22Rv1 (cell line): ENCODE data around the gene VAMP7.
"Not testable (repeated sequence)": the region's sequence is repeated elsewhere in the genome, so short reads cannot be mapped to it uniquely, and the experiment has no call there.

Source experiments
- H3K27ac ChIP-seq: fragments of 450-650 bp; 2 replicates; pipeline ENCODE4 v1.5.1; 2017
- ZFX ChIP-seq: fragments of 450-650 bp; IDR thresholded peaks from 2 replicates; pipeline ENCODE4 v1.6.1; 2017; ENCODE audit warnings: antibody characterized with exemption, borderline replicate concordance
- TF ChIP-seq, protein P1 (sequence below): fragments of 450-650 bp; IDR thresholded peaks from 2 replicates; pipeline ENCODE4 v1.5.1; 2017; ENCODE audit warnings: mild to moderate bottlenecking

VAMP7 gene

DNA sequence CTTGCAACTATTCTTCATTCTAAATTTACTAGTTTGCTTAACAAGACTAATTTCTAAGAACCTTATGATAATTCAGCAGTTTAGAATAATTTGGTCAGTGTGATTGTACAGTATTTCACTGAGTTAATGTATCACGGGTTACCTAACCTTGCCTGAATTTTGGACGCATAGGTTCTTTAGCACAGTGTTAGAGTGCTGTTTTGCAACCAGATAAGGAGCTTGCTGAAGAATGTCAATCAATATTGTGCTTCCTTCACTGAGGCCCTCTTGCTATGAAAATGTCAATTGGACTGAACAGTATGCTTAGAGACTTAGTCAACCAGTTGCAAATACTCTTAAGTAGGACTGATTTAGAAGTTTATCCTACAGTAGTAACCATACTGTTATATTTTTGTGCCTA lies 19.6 kb downstream of the VAMP7 start:
- H3K27ac ChIP-seq, result no peak overlapping the region
- no peak for TF ChIP-seq ZFX
- TF ChIP-seq, protein P1, sequence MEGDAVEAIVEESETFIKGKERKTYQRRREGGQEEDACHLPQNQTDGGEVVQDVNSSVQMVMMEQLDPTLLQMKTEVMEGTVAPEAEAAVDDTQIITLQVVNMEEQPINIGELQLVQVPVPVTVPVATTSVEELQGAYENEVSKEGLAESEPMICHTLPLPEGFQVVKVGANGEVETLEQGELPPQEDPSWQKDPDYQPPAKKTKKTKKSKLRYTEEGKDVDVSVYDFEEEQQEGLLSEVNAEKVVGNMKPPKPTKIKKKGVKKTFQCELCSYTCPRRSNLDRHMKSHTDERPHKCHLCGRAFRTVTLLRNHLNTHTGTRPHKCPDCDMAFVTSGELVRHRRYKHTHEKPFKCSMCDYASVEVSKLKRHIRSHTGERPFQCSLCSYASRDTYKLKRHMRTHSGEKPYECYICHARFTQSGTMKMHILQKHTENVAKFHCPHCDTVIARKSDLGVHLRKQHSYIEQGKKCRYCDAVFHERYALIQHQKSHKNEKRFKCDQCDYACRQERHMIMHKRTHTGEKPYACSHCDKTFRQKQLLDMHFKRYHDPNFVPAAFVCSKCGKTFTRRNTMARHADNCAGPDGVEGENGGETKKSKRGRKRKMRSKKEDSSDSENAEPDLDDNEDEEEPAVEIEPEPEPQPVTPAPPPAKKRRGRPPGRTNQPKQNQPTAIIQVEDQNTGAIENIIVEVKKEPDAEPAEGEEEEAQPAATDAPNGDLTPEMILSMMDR, result no peak

DNA sequence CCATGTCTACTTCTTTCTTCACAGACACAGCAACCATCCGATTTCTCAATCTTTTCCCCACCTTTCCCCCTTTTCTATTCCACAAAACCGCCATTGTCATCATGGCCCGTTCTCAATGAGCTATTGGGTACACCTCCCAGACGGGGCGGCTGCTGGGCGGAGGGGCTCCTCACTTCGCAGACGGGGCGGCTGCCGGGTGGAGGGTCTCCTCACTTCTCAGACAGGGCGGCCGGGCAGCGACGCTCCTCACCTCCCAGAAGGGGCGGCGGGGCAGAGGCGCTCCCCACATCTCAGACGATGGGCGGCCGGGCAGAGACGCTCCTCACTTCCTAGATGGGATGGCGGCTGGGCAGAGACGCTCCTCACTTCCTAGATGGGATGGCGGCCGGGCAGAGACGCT lies 26.5 kb downstream of the VAMP7 start:
- H3K27ac ChIP-seq, result not testable (repeated sequence)

DNA sequence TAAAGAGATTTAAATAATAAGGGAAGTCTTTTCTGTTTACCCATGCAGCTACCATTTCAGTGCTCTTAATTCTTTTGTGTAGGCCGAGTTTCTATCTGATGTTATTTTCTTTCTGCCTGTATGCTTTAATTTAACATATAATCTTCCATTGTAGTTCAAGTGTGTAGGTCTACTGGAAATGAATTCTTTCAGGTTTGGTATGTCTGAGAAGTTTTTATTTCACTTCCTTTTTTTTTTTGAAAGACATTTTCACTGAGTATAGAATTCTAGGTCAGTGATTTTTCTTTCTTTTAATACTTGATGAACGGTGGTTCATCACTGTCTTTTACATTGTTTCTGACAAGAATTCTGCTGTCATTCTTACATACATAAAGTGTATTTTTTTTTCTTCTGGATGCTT lies 42.1 kb downstream of the VAMP7 start:
- no peak overlapping the region for H3K27ac ChIP-seq
- TF ChIP-seq, protein P1, result no peak
- TF ChIP-seq ZFX, result no peak

DNA sequence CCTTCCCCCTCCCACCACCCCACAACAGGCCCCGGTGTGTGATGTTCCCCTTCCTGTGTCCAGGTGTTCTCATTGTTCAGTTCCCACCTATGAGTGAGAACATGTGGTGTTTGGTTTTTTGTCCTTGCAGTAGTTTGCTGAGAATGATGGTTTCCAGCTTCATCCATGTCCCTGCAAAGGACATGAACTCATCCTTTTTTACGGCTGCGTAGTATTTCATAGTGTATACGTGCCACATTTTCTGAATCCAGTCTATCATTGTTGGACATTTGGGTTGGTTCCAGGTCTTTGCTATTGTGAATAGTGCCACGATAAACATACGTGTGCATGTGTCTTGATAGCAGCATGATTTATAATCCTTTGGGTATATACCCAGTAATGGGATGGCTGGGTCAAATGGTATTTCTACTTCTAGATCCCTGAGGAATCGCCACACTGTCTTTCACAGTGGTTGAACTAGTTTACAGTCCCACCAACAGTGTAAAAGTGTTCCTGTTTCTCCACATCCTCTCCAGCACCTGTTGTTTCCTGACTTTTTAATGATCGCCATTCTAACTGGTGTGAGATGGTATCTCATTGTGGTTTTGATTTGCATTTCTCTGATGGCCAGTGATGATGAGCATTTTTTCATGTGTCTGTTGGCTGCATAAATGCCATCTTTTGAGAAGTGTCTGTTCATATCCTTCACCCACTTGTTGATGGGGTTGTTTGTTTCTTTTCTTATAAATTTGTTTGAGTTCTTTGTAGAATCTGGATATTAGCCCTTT lies 49.9 kb downstream of the VAMP7 start:
- H3K27ac ChIP-seq, result not testable (repeated sequence)

DNA sequence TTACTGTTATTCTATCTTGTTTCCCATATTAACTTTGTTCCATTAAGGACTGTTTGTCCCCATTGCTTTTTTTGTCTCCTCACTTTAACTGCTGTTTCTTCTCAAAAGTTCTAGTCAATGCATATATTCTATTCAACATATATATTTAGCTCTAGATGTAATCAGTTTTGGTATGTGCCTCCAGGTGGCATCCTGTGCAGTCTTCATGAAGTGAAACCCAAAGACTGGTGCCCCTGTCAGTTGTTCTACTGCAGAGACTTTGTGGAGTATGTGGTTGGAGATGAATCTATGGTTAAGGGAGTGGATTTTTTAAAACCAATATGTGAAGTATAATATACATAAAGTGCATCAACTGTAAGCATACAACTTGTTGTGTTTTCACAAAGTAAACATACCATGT lies 57.0 kb downstream of the VAMP7 start:
- H3K27ac ChIP-seq, result no peak overlapping the region
- no peak for TF ChIP-seq ZFX
- TF ChIP-seq, protein P1, result no peak

DNA sequence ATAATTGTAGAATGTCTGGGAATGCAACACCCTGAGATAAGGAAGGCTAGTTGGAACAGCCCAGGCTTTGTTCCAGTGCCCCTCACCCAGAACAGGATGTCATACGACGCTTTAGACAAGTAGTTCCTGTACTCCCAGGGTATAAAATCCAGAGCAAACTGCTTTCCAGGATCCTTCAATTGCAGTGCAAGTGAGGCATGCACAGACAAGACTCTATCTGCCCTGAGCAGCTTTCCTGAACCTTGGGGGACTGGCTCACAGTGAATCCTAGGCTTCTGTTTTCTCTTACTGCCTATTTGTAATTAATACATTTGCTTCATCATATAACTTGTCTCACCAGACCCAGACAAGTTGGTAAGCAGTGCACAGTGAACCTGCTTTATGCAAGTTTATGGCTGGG lies 68.0 kb downstream of the VAMP7 start:
- TF ChIP-seq, protein P1, result no peak
- no peak for TF ChIP-seq ZFX

DNA sequence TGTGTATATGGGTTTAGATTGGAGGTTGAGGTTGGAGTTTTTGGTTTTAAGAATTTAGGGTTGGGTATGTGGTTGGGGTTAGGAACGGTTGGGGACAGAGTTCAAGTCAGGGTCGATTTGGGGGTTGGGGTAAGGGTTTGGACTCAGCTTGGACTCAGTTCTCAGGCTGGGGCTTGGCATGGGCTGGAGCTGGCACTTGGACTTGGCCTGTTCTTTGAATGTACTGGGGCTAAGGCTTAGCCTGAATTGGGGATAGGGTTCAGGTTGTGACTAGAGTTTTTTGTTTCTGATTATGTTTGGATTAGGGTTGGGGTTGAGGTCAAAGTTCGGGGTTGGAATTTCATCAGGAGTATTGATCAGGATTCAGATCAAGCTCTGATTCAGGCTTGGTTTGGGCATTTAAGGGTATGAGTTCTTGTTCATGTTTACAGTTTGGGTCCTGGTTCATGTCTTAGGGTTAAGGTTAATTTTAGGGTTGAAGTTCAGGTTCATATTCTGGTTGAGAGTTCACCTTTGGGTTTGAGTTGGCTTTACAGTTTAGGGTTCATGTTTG lies 70.2 kb downstream of the VAMP7 start:
- no peak overlapping the region for H3K27ac ChIP-seq
- no peak for TF ChIP-seq ZFX
- TF ChIP-seq, protein P1, result no peak

More for the DNA sequence above, 68.0 kb downstream of the VAMP7 start:
- H3K27ac ChIP-seq, result no peak overlapping the region

DNA sequence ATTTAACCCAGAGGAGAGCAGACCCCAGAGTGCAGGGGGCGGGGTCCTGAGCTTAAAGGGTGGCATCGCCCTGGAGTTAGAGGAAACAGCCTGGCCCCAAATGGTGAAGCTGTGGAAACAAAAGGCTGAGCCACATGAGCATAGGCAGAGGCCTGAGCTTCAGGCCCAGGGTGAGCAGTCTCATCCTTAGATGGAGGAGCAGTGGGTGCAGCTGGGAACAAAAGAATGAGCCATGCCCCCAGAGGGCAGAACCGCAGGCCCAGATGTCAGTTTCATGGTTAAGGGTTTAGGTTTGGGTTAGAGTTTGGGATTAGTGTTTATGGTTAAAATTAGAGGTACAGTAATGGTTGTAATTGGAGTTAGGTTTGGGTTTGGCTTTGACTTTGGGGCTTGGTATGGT lies 71.9 kb downstream of the VAMP7 start:
- TF ChIP-seq, protein P1, result no peak
- no peak for TF ChIP-seq ZFX
- no peak overlapping the region for H3K27ac ChIP-seq
